Endothelial cell of umbilical vein (primary cell): ENCODE measurements around the gene PRDM7. TPM values are rescaled to one million over a fixed set of nuclear protein-coding genes. Genes with fewer than 3 reads are reported as not detected.

Experiments used
- BruUV-seq: library from RNA; stranded (reverse); fragments of 400-500 nt; replicated peaks from 2 replicates; lab custom pipeline; 2021; lab: Mats Ljungman, UMichigan
- CTCF ChIA-PET: fragments of 300-600, 350-600 bp; sonication (Branson Sonifier 250); formaldehyde crosslinking; loops from one replicate; lab custom pipeline; 2021; ENCODE audit warnings: antibody characterized with exemption, inconsistent platforms; lab: Charles Lee
- POLR2A ChIA-PET: fragments of 300-600, 350-600 bp; sonication (Branson Sonifier 250); formaldehyde crosslinking; loops from one replicate; lab custom pipeline; 2021; ENCODE audit warnings: antibody characterized with exemption, inconsistent platforms; lab: Charles Lee
- DNase-seq: peaks from one replicate; pipeline ENCODE4 v3.0.0-alpha.2; 2011; ENCODE audit warnings: low read depth, low spot score
- FAIRE-seq: peaks from 2 replicates; lab custom pipeline; 2011; peaks lifted over from hg19 to GRCh38; lab: Jason Lieb, UNC
- H2AFZ ChIP-seq: 2 replicates; pipeline ENCODE4 v1.6.0; 2012; ENCODE audit warnings: low read depth, low read length, control low read depth, inconsistent platforms
- H3K27ac ChIP-seq: 2 replicates; pipeline ENCODE4 v1.5.1; 2011; ENCODE audit warnings: low read depth, mild to moderate bottlenecking, control low read depth, low read length, moderate library complexity; ENCODE audit not compliant: insufficient read depth
- H3K27me3 ChIP-seq, 2 experiments: 2 replicates each; pipeline versions ENCODE4 v1.6.0 to v1.6.1; 2011; ENCODE audit warnings: low read length in 2 of 2, mixed read lengths in 1 of 2; ENCODE audit not compliant: control insufficient read depth in 2 of 2, insufficient read depth in 2 of 2
- H3K36me3 ChIP-seq, 2 experiments: 2 replicates in 1 of 2; 3 replicates in 1 of 2; pipeline ENCODE4 v1.5.1; 2011; ENCODE audit warnings: low read length in 2 of 2, mild to moderate bottlenecking in 1 of 2, moderate library complexity in 1 of 2; ENCODE audit not compliant: control insufficient read depth in 2 of 2, insufficient read depth in 2 of 2; ENCODE audit errors: extremely low read depth in 1 of 2
- H3K4me1 ChIP-seq: 3 replicates; pipeline ENCODE4 v1.5.1; 2011; ENCODE audit warnings: mild to moderate bottlenecking, low read length; ENCODE audit not compliant: control insufficient read depth, insufficient read depth; ENCODE audit errors: extremely low read depth
- H3K4me2 ChIP-seq: 2 replicates; pipeline ENCODE4 v1.6.1; 2011; ENCODE audit warnings: low read length, control low read depth, mixed read lengths; ENCODE audit not compliant: insufficient read depth
- H3K4me3 ChIP-seq, 3 experiments: fragments of 200-600 bp in 1 of 3; sonication (generic), shearing (Covaris generic) in 1 of 3; replicated peaks in 1 of 3; 2 replicates each; pipeline ENCODE4 v1.5.1; 2011 to 2016; ENCODE audit warnings: control low read depth in 3 of 3, low read length in 3 of 3, mild to moderate bottlenecking in 2 of 3, inconsistent platforms in 1 of 3, low read depth in 1 of 3, moderate library complexity in 1 of 3; ENCODE audit not compliant: insufficient read depth in 1 of 3
- H3K79me2 ChIP-seq: 2 replicates; pipeline ENCODE4 v1.6.0; 2012; ENCODE audit warnings: low read length, inconsistent platforms; ENCODE audit not compliant: control insufficient read depth, insufficient read depth
- H3K9ac ChIP-seq: replicated peaks from 2 replicates; pipeline ENCODE3; 2011; ENCODE audit warnings: low read length, control low read depth; ENCODE audit not compliant: insufficient read depth; ENCODE audit errors: extremely low read depth
- H3K9me1 ChIP-seq: replicated peaks from 3 replicates; pipeline ENCODE4 v1.6.0; 2011; ENCODE audit warnings: mild to moderate bottlenecking, low read length; ENCODE audit not compliant: control insufficient read depth, insufficient read depth; ENCODE audit errors: extremely low read depth
- H3K9me3 ChIP-seq: replicated peaks from 2 replicates; pipeline ENCODE4 v1.5.1; 2012; ENCODE audit warnings: low read length, inconsistent platforms; ENCODE audit not compliant: control insufficient read depth, insufficient read depth
- H4K20me1 ChIP-seq: replicated peaks from 2 replicates; pipeline ENCODE3; 2011; ENCODE audit warnings: mild to moderate bottlenecking, low read length; ENCODE audit not compliant: control insufficient read depth, insufficient read depth; ENCODE audit errors: extremely low read depth
- EZH2 ChIP-seq: IDR thresholded peaks from 2 replicates; pipeline ENCODE4 v1.6.1; 2012; ENCODE audit warnings: borderline replicate concordance, low read depth, mild to moderate bottlenecking, moderate library complexity, low read length, inconsistent platforms; ENCODE audit not compliant: severe bottlenecking
- FOS ChIP-seq: IDR thresholded peaks from 2 replicates; pipeline ENCODE4 v1.6.1; 2011; ENCODE audit warnings: mild to moderate bottlenecking, low read length, moderate library complexity, borderline replicate concordance; ENCODE audit not compliant: insufficient read depth
- GATA2 ChIP-seq: IDR thresholded peaks from 2 replicates; pipeline ENCODE4 v1.7.0; 2011; ENCODE audit warnings: low read depth, mild to moderate bottlenecking, moderate library complexity, mixed read lengths, low read length; ENCODE audit not compliant: insufficient read length, insufficient read depth
- JUN ChIP-seq: IDR thresholded peaks from 2 replicates; pipeline ENCODE4 v1.6.1; 2011; ENCODE audit warnings: borderline replicate concordance, low read depth; ENCODE audit not compliant: insufficient read length, insufficient read depth
- MAX ChIP-seq: IDR thresholded peaks from 2 replicates; pipeline ENCODE4 v1.6.1; 2011; ENCODE audit not compliant: insufficient read depth, insufficient read length
- MYC ChIP-seq: IDR thresholded peaks from one replicate; pipeline ENCODE4 v1.6.1; 2011; ENCODE audit warnings: mild to moderate bottlenecking, low read depth, low read length
- POLR2A ChIP-seq: IDR thresholded peaks from 2 replicates; pipeline ENCODE4 v1.6.1; 2012; ENCODE audit warnings: low read depth, mild to moderate bottlenecking, control low read depth, low read length
- POLR2AphosphoS5 ChIP-seq: IDR thresholded peaks from 2 replicates; pipeline ENCODE4 v1.6.1; 2012; ENCODE audit warnings: low read depth, mild to moderate bottlenecking, control low read depth, low read length, moderate library complexity; ENCODE audit not compliant: insufficient read depth
- dilution Hi-C: fragments of 300-500 bp; cut with MboI; formaldehyde crosslinking; loops from one replicate; pipeline ENCODE4 v1.15.0; 2019; ENCODE audit warnings: low sequenced_read_pairs; ENCODE audit not compliant: extremely low pct_ligation_motif_present
- intact Hi-C: fragments of 100-400 bp; cut with micrococcal nuclease; formaldehyde crosslinking; loops from one replicate; pipeline ENCODE4 v1.10.0; 2022
- polyA plus RNA-seq, 4 experiments: library from polyadenylated mRNA; depleted of rRNA in 3 of 4; stranded (reverse) in 3 of 4; unstranded in 1 of 4; fragments of >200 nt; gene quantifications; 2 replicates each; pipeline versions ENCODE4 v1.2.1 to v1.2.3, GENCODE V29; 2011 to 2012; ENCODE audit warnings: missing spikeins in 1 of 4
- total RNA-seq: library from RNA; stranded (reverse); gene quantifications from 2 replicates; pipeline ENCODE4 v1.2.3, GENCODE V29; 2021
- TF ChIP-seq, protein P1 (sequence below), 2 donors: IDR thresholded peaks; 1 replicate in 1 of 2; 2 replicates in 1 of 2; pipeline ENCODE4 v1.5.1; 2011; ENCODE audit warnings: low read length in 2 of 2, mild to moderate bottlenecking in 2 of 2, moderate library complexity in 2 of 2, control low read depth in 1 of 2, inconsistent platforms in 1 of 2, low read depth in 1 of 2; ENCODE audit not compliant: insufficient read depth in 1 of 2; ENCODE audit errors: extremely low read depth in 1 of 2

PRDM7 gene
- total and polyA plus RNA-seq, 2 donors (not counting 3 experiments of a cell fraction or from before 2014, with no cell fraction given), result not detected

DNA sequence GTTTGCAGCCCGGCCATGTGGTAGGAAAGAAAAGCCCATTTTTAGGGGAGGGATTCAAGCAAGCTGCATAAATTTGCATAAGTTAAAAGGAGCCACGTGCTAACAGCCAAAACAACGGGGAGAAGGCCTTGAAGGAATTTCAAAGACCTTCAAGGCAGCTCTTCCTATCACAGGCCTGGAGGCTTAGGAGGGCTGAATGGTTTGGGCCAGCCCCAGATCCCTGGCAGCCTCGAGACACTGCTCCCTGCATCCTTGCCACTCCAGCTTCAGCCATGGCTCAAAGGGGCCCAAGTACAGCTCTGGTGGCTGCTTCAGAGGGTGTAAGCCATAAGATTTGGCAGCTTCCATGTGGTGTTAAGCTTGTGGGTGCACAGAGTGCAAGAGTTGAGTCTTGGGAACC lies 22.6 kb downstream of the PRDM7 start:
- no TSS peak for BruUV-seq
- Histone ChIP-seq H3K9me3 (no peaks in the 10 kb centered on the region), H3K9me1 (no peaks in the 10 kb centered on the region), H3K79me2 (no peaks in the 10 kb centered on the region), H3K4me3 (no peak overlapping the region), H4K20me1 (no peaks in the 10 kb centered on the region), H3K4me2 (no peak overlapping the region), H2AFZ (no peak overlapping the region), H3K27me3 (peaks cover 0 to 2% of the 10 kb centered on the region in 2 experiments), H3K36me3 (no peaks in the 10 kb centered on the region), H3K4me1 (no peaks in the 10 kb centered on the region), H3K9ac (no peak overlapping the region), H3K27ac (no peak overlapping the region)
- dilution Hi-C loops (no loop called here), intact Hi-C loops (no loop called here)
- ChIA-PET CTCF (interaction anchor here (1.2 kb wide), 1 partner anchor 27 kb away, joined by 3 read pairs; no protein-coding TSS in a partner anchor), POLR2A (no interaction called here)
- DNase-seq (no peak), FAIRE-seq (no peak)
- TF ChIP-seq GATA2 (no peak), MAX (no peak), FOS (no peak), MYC (no peak), JUN (no peak), POLR2AphosphoS5 (no peak), POLR2A (no peak), EZH2 (no peak)
- TF ChIP-seq, protein P1, sequence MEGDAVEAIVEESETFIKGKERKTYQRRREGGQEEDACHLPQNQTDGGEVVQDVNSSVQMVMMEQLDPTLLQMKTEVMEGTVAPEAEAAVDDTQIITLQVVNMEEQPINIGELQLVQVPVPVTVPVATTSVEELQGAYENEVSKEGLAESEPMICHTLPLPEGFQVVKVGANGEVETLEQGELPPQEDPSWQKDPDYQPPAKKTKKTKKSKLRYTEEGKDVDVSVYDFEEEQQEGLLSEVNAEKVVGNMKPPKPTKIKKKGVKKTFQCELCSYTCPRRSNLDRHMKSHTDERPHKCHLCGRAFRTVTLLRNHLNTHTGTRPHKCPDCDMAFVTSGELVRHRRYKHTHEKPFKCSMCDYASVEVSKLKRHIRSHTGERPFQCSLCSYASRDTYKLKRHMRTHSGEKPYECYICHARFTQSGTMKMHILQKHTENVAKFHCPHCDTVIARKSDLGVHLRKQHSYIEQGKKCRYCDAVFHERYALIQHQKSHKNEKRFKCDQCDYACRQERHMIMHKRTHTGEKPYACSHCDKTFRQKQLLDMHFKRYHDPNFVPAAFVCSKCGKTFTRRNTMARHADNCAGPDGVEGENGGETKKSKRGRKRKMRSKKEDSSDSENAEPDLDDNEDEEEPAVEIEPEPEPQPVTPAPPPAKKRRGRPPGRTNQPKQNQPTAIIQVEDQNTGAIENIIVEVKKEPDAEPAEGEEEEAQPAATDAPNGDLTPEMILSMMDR (IDR thresholded peaks at IDR 0.05; ENCODE audit: extremely low read depth in 1 of 2, insufficient read depth in 1 of 2, low read depth in 1 of 2, low read length in 2 of 2), result no peak
